ENCODE results near the gene YWHAB. TPM values are rescaled to one million over a fixed set of nuclear protein-coding genes. Genes with fewer than 3 reads are reported as not detected.

Gene YWHAB
- total RNA-seq, 1 experiment from 2014 or later, result 216 TPM

DNA sequence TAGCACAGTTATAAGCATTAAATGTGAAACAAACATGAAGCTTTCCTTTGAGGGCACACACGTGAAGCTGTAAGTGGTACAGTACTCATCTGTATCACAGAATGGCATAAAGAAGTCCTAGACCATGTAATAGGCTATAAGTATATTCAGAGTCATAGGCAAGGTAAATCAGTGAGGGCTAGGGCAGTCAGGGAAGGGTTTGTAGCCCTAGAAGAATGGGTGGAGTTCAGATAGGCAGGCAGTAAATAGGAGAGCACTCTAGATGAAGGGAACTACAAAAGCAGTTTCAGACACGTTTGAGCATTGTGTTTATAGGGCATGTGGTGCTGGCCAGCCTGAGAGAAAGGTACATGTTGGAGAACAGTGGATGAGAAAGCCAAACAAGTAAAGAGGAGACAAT, 9.5 kb downstream of the YWHAB start (continued):
- TF ChIP-seq KAT7 (CRISPR knock-in tag; IDR thresholded peaks at IDR 0.05; ENCODE audit: borderline replicate concordance) (no peak), FOXK1 (CRISPR knock-in tag; IDR thresholded peaks at IDR 0.05) (no peak), JUN (CRISPR knock-in tag; IDR thresholded peaks at IDR 0.05) (no peak), TEAD1 (CRISPR knock-in tag; IDR thresholded peaks at IDR 0.05) (no peak), ZNF396 (CRISPR knock-in tag; IDR thresholded peaks at IDR 0.05; ENCODE audit: borderline replicate concordance) (no peak)
- TF ChIP-seq, protein P1, sequence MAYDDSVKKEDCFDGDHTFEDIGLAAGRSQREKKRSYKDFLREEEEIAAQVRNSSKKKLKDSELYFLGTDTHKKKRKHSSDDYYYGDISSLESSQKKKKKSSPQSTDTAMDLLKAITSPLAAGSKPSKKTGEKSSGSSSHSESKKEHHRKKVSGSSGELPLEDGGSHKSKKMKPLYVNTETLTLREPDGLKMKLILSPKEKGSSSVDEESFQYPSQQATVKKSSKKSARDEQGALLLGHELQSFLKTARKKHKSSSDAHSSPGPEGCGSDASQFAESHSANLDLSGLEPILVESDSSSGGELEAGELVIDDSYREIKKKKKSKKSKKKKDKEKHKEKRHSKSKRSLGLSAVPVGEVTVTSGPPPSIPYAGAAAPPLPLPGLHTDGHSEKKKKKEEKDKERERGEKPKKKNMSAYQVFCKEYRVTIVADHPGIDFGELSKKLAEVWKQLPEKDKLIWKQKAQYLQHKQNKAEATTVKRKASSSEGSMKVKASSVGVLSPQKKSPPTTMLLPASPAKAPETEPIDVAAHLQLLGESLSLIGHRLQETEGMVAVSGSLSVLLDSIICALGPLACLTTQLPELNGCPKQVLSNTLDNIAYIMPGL (CRISPR knock-in tag; IDR thresholded peaks at IDR 0.05), result no peak

DNA sequence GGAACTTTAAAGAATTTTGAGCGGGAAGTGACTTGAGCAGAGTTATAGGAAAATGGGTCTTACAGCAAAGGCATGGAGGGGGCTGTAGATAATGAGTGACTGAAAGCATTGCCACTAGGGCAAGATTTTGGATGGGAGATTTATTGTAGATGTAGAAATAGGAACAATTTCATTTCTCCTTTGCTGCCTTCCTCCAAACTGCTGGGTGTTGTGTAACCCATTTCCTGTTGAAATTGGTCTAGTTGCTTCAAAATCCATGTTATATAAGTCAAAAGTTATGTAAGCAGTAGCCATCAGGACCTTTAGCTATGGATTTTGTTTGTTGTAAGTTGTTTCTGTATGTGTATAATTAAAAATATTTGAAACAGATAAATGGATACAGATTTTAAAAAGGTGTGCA, 11.1 kb downstream of the YWHAB start:
- Mint-ChIP-seq H3K27me3 (ENCODE audit: low read depth) (no peaks in the 10 kb centered on the region), H3K36me3 (peaks cover 10% of the 10 kb centered on the region; the same call in 1 of the 2 replicates), H3K9me3 (no peaks in the 10 kb centered on the region), H3K4me3 (no peak overlapping the region), H3K4me1 (peaks cover 17% of the 10 kb centered on the region), H3K27ac (0 out of 2 replicates have a peak overlapping the region, but pooled peaks have one; percentile 73)
- ChIA-PET POLR2A (interaction anchor here (1.4 kb wide), 1 partner anchor 13 kb away, joined by 4 read pairs; the partner anchor contains the start of gene PABPC1L), CTCF (interaction anchor here (1.0 to 1.9 kb wide), 3 partner anchors 8 to 149 kb away, joined by 4 to 5 read pairs (median 4); no protein-coding TSS in a partner anchor)
- DNase-seq (ENCODE audit: low spot score) (no peak), ATAC-seq (no peak)
- TF ChIP-seq, protein P2, sequence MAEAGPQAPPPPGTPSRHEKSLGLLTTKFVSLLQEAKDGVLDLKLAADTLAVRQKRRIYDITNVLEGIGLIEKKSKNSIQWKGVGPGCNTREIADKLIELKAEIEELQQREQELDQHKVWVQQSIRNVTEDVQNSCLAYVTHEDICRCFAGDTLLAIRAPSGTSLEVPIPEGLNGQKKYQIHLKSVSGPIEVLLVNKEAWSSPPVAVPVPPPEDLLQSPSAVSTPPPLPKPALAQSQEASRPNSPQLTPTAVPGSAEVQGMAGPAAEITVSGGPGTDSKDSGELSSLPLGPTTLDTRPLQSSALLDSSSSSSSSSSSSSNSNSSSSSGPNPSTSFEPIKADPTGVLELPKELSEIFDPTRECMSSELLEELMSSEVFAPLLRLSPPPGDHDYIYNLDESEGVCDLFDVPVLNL (CRISPR knock-in tag; IDR thresholded peaks at IDR 0.05; ENCODE audit: borderline replicate concordance, low read depth), result no peak
- no peak for TF ChIP-seq ETV6 (CRISPR knock-in tag; IDR thresholded peaks at IDR 0.05)
- no peak for TF ChIP-seq ZNF671 (CRISPR knock-in tag; IDR thresholded peaks at IDR 0.05)
- TF ChIP-seq GABPB1 (CRISPR knock-in tag; IDR thresholded peaks at IDR 0.05), result 0 out of 2 replicates have a peak, but pooled peaks have one; percentile 34
- TF ChIP-seq FOXK1 (CRISPR knock-in tag; IDR thresholded peaks at IDR 0.05), result no peak
- TF ChIP-seq, protein P3, sequence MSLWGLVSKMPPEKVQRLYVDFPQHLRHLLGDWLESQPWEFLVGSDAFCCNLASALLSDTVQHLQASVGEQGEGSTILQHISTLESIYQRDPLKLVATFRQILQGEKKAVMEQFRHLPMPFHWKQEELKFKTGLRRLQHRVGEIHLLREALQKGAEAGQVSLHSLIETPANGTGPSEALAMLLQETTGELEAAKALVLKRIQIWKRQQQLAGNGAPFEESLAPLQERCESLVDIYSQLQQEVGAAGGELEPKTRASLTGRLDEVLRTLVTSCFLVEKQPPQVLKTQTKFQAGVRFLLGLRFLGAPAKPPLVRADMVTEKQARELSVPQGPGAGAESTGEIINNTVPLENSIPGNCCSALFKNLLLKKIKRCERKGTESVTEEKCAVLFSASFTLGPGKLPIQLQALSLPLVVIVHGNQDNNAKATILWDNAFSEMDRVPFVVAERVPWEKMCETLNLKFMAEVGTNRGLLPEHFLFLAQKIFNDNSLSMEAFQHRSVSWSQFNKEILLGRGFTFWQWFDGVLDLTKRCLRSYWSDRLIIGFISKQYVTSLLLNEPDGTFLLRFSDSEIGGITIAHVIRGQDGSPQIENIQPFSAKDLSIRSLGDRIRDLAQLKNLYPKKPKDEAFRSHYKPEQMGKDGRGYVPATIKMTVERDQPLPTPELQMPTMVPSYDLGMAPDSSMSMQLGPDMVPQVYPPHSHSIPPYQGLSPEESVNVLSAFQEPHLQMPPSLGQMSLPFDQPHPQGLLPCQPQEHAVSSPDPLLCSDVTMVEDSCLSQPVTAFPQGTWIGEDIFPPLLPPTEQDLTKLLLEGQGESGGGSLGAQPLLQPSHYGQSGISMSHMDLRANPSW (CRISPR knock-in tag; conservative IDR thresholded peaks at IDR 0.05; ENCODE audit: low read depth), result no peak

DNA sequence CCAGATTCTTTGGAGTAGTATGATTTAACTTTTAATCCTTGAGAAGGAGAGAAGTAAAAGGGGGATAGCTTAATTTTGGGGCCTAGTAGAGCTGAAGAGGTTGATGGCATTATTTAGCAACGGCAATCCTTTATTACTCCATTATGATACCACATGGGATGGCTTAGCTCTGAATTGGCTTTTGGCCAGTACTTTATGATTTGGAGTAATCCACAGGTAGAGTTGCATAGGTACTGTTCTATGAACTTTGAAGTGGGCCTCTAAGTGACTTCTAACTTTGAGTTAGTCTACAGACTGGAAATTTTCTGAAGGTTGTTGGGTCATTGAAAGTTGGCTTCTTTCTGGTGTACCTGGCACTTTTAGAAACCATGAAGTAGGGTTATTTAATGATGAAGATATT, 11.6 kb downstream of the YWHAB start:
- H3K4me1 Mint-ChIP-seq, result peaks cover 17% of the 10 kb centered on the region
- POLR2A ChIA-PET, result no interaction called here
- H3K36me3 Mint-ChIP-seq, result peaks cover 11% of the 10 kb centered on the region
- H3K4me3 Mint-ChIP-seq, result no peak overlapping the region
- no peaks in the 10 kb centered on the region for H3K27me3 Mint-ChIP-seq (ENCODE audit: low read depth)
- no peak for DNase-seq (ENCODE audit: low spot score)
- CTCF ChIA-PET, result interaction anchor here (0.7 to 1.9 kb wide), 4 partner anchors 9 to 150 kb away, joined by 4 to 5 read pairs (median 4); partner anchors contain the start of gene PABPC1L
- no peaks in the 10 kb centered on the region for H3K9me3 Mint-ChIP-seq
- no peak overlapping the region for H3K27ac Mint-ChIP-seq
- ATAC-seq, result no peak
- TF ChIP-seq, protein P4, sequence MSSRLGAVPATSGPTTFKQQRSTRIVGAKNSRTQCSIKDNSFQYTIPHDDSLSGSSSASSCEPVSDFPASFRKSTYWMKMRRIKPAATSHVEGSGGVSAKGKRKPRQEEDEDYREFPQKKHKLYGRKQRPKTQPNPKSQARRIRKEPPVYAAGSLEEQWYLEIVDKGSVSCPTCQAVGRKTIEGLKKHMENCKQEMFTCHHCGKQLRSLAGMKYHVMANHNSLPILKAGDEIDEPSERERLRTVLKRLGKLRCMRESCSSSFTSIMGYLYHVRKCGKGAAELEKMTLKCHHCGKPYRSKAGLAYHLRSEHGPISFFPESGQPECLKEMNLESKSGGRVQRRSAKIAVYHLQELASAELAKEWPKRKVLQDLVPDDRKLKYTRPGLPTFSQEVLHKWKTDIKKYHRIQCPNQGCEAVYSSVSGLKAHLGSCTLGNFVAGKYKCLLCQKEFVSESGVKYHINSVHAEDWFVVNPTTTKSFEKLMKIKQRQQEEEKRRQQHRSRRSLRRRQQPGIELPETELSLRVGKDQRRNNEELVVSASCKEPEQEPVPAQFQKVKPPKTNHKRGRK (CRISPR knock-in tag; IDR thresholded peaks at IDR 0.05; ENCODE audit: borderline replicate concordance), result no peak
- TF ChIP-seq HMGA2 (CRISPR knock-in tag; IDR thresholded peaks at IDR 0.05) (no peak), ZNF416 (CRISPR knock-in tag; IDR thresholded peaks at IDR 0.05) (no peak), RORB (CRISPR knock-in tag; IDR thresholded peaks at IDR 0.05) (no peak), MXD4 (CRISPR knock-in tag; IDR thresholded peaks at IDR 0.05; ENCODE audit: borderline replicate concordance) (no peak), GTF2I (CRISPR knock-in tag; conservative IDR thresholded peaks at IDR 0.05) (no peak), ZNF396 (CRISPR knock-in tag; IDR thresholded peaks at IDR 0.05; ENCODE audit: borderline replicate concordance) (no peak)
- TF ChIP-seq, protein P5, sequence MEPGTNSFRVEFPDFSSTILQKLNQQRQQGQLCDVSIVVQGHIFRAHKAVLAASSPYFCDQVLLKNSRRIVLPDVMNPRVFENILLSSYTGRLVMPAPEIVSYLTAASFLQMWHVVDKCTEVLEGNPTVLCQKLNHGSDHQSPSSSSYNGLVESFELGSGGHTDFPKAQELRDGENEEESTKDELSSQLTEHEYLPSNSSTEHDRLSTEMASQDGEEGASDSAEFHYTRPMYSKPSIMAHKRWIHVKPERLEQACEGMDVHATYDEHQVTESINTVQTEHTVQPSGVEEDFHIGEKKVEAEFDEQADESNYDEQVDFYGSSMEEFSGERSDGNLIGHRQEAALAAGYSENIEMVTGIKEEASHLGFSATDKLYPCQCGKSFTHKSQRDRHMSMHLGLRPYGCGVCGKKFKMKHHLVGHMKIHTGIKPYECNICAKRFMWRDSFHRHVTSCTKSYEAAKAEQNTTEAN (CRISPR knock-in tag; IDR thresholded peaks at IDR 0.05), result no peak
- TF ChIP-seq, protein P6, sequence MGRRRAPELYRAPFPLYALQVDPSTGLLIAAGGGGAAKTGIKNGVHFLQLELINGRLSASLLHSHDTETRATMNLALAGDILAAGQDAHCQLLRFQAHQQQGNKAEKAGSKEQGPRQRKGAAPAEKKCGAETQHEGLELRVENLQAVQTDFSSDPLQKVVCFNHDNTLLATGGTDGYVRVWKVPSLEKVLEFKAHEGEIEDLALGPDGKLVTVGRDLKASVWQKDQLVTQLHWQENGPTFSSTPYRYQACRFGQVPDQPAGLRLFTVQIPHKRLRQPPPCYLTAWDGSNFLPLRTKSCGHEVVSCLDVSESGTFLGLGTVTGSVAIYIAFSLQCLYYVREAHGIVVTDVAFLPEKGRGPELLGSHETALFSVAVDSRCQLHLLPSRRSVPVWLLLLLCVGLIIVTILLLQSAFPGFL (CRISPR knock-in tag; IDR thresholded peaks at IDR 0.05; ENCODE audit: borderline replicate concordance), result no peak
- TF ChIP-seq, protein P7, sequence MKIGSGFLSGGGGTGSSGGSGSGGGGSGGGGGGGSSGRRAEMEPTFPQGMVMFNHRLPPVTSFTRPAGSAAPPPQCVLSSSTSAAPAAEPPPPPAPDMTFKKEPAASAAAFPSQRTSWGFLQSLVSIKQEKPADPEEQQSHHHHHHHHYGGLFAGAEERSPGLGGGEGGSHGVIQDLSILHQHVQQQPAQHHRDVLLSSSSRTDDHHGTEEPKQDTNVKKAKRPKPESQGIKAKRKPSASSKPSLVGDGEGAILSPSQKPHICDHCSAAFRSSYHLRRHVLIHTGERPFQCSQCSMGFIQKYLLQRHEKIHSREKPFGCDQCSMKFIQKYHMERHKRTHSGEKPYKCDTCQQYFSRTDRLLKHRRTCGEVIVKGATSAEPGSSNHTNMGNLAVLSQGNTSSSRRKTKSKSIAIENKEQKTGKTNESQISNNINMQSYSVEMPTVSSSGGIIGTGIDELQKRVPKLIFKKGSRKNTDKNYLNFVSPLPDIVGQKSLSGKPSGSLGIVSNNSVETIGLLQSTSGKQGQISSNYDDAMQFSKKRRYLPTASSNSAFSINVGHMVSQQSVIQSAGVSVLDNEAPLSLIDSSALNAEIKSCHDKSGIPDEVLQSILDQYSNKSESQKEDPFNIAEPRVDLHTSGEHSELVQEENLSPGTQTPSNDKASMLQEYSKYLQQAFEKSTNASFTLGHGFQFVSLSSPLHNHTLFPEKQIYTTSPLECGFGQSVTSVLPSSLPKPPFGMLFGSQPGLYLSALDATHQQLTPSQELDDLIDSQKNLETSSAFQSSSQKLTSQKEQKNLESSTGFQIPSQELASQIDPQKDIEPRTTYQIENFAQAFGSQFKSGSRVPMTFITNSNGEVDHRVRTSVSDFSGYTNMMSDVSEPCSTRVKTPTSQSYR (CRISPR knock-in tag; IDR thresholded peaks at IDR 0.05), result no peak

All from WTC11 (cell line).